GM12878 (cell line): ENCODE measurements around the gene PMP22.

Experiments used
- CREB1 ChIP-seq: IDR thresholded peaks from 2 replicates; pipeline ENCODE4 v1.6.1; 2012; ENCODE audit warnings: low read depth, mild to moderate bottlenecking, inconsistent platforms
- CTCF ChIP-seq, 3 experiments: IDR thresholded peaks in 2 of 3; conservative IDR thresholded peaks in 1 of 3; 2 replicates each; pipeline ENCODE4 v1.5.1; 2011; ENCODE audit warnings: low read depth in 3 of 3, low read length in 3 of 3, mild to moderate bottlenecking in 3 of 3, control low read depth in 2 of 3, moderate library complexity in 2 of 3, inconsistent platforms in 1 of 3, mixed read lengths in 1 of 3; ENCODE audit not compliant: control insufficient read depth in 2 of 3, insufficient read depth in 1 of 3; ENCODE audit errors: extremely low read depth in 1 of 3
- E2F4 ChIP-seq: IDR thresholded peaks from 2 replicates; pipeline ENCODE4 v1.6.1; 2012; ENCODE audit warnings: low read depth, low read length, improper control_type of control experiment
- EZH2 ChIP-seq: IDR thresholded peaks from 2 replicates; pipeline ENCODE4 v1.6.1; 2012; ENCODE audit warnings: low read depth, mild to moderate bottlenecking, control low read depth, inconsistent platforms, low read length, borderline replicate concordance; ENCODE audit not compliant: control insufficient read depth
- IRF3 ChIP-seq: fragments of 450-650 bp; IDR thresholded peaks from 2 replicates; pipeline ENCODE4 v1.6.1; 2014; ENCODE audit warnings: mild to moderate bottlenecking
- JUND ChIP-seq: IDR thresholded peaks from 2 replicates; pipeline ENCODE4 v1.6.1; 2012; ENCODE audit warnings: low read depth, mild to moderate bottlenecking, low read length, improper control_type of control experiment, moderate library complexity
- MYC ChIP-seq: IDR thresholded peaks from 2 replicates; pipeline ENCODE4 v1.6.1; 2011; ENCODE audit warnings: mild to moderate bottlenecking, low read length, moderate library complexity, inconsistent platforms; ENCODE audit not compliant: insufficient read depth, insufficient replicate concordance, insufficient read length, severe bottlenecking
- POLR2A ChIP-seq: IDR thresholded peaks from 2 replicates; pipeline ENCODE4 v1.6.1; 2011; ENCODE audit warnings: low read depth, mild to moderate bottlenecking, low read length
- POLR2AphosphoS2 ChIP-seq: IDR thresholded peaks from 2 replicates; pipeline ENCODE4 v1.6.1; 2011; ENCODE audit warnings: low read depth, mild to moderate bottlenecking, low read length, improper control_type of control experiment, moderate library complexity
- RAD21 ChIP-seq: IDR thresholded peaks from 2 replicates; pipeline ENCODE4 v1.6.1; 2011; ENCODE audit warnings: mild to moderate bottlenecking, low read depth, low read length, moderate library complexity; ENCODE audit not compliant: insufficient read depth
- RBBP5 ChIP-seq: fragments of 200-600 bp; sonication (generic); conservative IDR thresholded peaks from 2 replicates; pipeline ENCODE4 v1.6.1; 2016
- RELA ChIP-seq: fragments of 450-650 bp; IDR thresholded peaks from 2 replicates; pipeline ENCODE4 v1.8.0; 2014; ENCODE audit warnings: borderline replicate concordance; ENCODE audit not compliant: partially characterized antibody
- TAF1 ChIP-seq: IDR thresholded peaks from 2 replicates; pipeline ENCODE4 v1.6.1; 2011; ENCODE audit warnings: mild to moderate bottlenecking, low read depth, low read length, borderline replicate concordance
- ZNF274 ChIP-seq: IDR thresholded peaks from one replicate; pipeline ENCODE4 v1.8.0; 2011; ENCODE audit not compliant: insufficient read length, insufficient read depth

- TF ChIP-seq CREB1: no peak
- peak; percentile 75 to 80 (median 77) for TF ChIP-seq CTCF (IDR thresholded peaks at IDR 0.05 in 2 of 3, conservative IDR thresholded peaks at IDR 0.05 in 1 of 3; ENCODE audit: control insufficient read depth in 2 of 3, extremely low read depth in 1 of 3, insufficient read depth in 1 of 3, low read depth in 3 of 3, low read length in 3 of 3)
- TF ChIP-seq POLR2AphosphoS2: no peak
- no peak for TF ChIP-seq ZNF274
- no peak for TF ChIP-seq POLR2A
- TF ChIP-seq TAF1: no peak
- no peak for TF ChIP-seq IRF3
- TF ChIP-seq RAD21: peak; percentile 46
- no peak for TF ChIP-seq E2F4
- TF ChIP-seq JUND: no peak
- TF ChIP-seq RBBP5: no peak
- no peak for TF ChIP-seq RELA
- TF ChIP-seq EZH2: no peak
- TF ChIP-seq MYC: no peak
Measured at GRCh38 chr17:15257258-15257788, 7.8 kb downstream of the PMP22 start.
